Vagina (tissue), 2 donors: ENCODE results near the gene NOSTRIN. TPM values are rescaled to one million over a fixed set of nuclear protein-coding genes. Genes with fewer than 3 reads are reported as not detected.
A peak's percentile ranks its signal among the peaks of the same experiment; 100 is the strongest.

Experiments used
- DNase-seq, 2 donors: peaks; one replicate each; pipeline ENCODE4 v3.0.0-alpha.2; 2017; ENCODE audit errors: extremely low spot score in 2 of 2
- H3K27ac ChIP-seq: fragments of 200-600 bp; sonication (generic); one replicate; pipeline ENCODE4 v1.5.1; 2019
- H3K27me3 ChIP-seq: fragments of 200-600 bp; sonication (generic); one replicate; pipeline ENCODE4 v1.5.1; 2019
- H3K36me3 ChIP-seq, 2 donors: fragments of 200-600 bp; sonication (generic); one replicate each; pipeline ENCODE4 v1.5.1; 2017 to 2019
- H3K4me1 ChIP-seq: fragments of 200-600 bp; sonication (generic); one replicate; pipeline ENCODE4 v1.5.1; 2019
- H3K4me3 ChIP-seq, 2 donors: fragments of 200-600 bp; sonication (generic); 1 replicate in 1 of 2; 2 replicates in 1 of 2; pipeline ENCODE4 v1.5.1; 2016 to 2019
- H3K9me3 ChIP-seq: fragments of 200-600 bp; sonication (generic); one replicate; pipeline ENCODE4 v1.5.1; 2019
- CTCF ChIP-seq, 3 experiments: fragments of 450-650 bp in 2 of 3; fragments of 200-600 bp in 1 of 3; sonication (generic) in 1 of 3; IDR thresholded peaks; one replicate each; pipeline ENCODE4 v1.5.1; 2017 to 2019; ENCODE audit warnings: antibody characterized with exemption in 3 of 3, mild to moderate bottlenecking in 2 of 3, moderate library complexity in 2 of 3
- POLR2A ChIP-seq, 2 donors: fragments of 450-650 bp; IDR thresholded peaks; one replicate each; pipeline ENCODE4 v1.6.1; 2017; ENCODE audit warnings: antibody characterized with exemption in 2 of 2, mild to moderate bottlenecking in 2 of 2, moderate library complexity in 2 of 2
- POLR2AphosphoS5 ChIP-seq, 2 donors: sonication (generic); formaldehyde crosslinking; IDR thresholded peaks; one replicate each; pipeline ENCODE4 v1.9.0; 2017; ENCODE audit warnings: antibody characterized with exemption in 2 of 2, mild to moderate bottlenecking in 2 of 2, low read depth in 1 of 2; ENCODE audit not compliant: insufficient read depth in 1 of 2
- intact Hi-C: fragments of 100-400 bp; cut with DNase I; formaldehyde crosslinking; loops from one replicate; pipeline ENCODE4 v1.15.1; 2023
- total RNA-seq: library from RNA; depleted of rRNA; stranded (reverse); fragments of >200 nt; gene quantifications from one replicate; pipeline ENCODE4 v1.2.3, GENCODE V29; 2016

The NOSTRIN gene
- total RNA-seq = 30.0 TPM

DNA sequence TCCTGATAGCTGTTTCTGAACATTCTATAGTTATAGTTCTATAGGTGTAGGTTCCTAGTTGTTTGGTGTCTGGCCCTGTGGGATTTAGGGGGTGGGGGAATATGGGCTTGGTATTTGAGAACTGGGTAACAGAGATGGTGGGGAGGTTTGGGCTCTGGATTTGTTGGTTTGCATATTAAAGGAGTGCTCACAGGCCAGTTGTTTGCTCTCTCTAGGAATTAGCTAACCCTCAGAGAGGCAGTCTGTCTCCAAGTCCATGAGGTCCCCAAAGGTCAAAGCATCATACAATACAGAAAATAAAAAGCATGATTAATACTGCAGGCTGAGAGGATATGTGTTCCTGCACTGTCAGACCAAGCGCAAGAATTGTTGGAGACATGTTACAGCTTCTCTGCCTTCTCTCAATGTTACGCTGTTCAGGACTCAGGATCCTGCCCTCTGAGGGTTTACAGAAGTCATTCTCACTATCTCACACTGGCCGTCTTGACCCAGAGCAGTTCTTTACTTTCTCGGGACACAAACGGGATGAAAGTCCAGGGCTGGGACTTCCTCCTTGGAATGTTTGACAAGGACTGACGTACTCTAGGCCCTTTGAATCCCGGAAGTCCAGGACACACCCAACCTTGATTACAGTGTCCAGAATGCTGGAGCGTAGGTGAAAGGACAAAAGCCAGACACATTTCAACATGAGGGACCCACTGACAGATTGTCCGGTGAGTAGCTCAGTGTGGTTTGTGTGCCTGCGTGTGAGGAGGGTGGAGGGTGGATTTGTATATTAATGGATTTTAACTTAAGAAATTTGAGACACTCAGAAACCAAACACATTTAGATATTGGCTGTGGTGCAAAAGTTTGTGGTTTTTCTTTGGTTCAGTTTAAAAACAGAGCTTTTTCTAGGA is at the start of gene NOSTRIN:
Gene NOSTRIN (plus strand): TSS at position 677 of the 898 bp plus-strand sequence. CDS start 10 bp downstream, at position 687.
- no peaks in the 10 kb centered on the region for H3K36me3 ChIP-seq
- no peak for DNase-seq
- H3K4me1 ChIP-seq = peaks cover 16% of the 10 kb centered on the region
- no peaks in the 10 kb centered on the region for H3K9me3 ChIP-seq
- H3K27ac ChIP-seq = no peak within 1 kb of the TSS
- intact Hi-C loops = no loop called here
- TF ChIP-seq CTCF (IDR thresholded peaks at IDR 0.05) (no peak), POLR2AphosphoS5 (IDR thresholded peaks at IDR 0.05; ENCODE audit: insufficient read depth in 1 of 2, low read depth in 1 of 2) (peak in 1 of 2 donors; percentile 32)
- no peaks in the 10 kb centered on the region for H3K27me3 ChIP-seq
- peak within 1 kb of the TSS in 1 of 2 donors; percentile 20 for H3K4me3 ChIP-seq

- H3K36me3 ChIP-seq = no peaks in the 10 kb centered on the region
- no peaks in the 10 kb centered on the region for H3K4me1 ChIP-seq
- H3K4me3 ChIP-seq = no peak overlapping the region
- H3K9me3 ChIP-seq = no peaks in the 10 kb centered on the region
- TF ChIP-seq POLR2AphosphoS5 (IDR thresholded peaks at IDR 0.05; ENCODE audit: insufficient read depth in 1 of 2, low read depth in 1 of 2) (no peak), POLR2A (IDR thresholded peaks at IDR 0.05) (no peak), CTCF (IDR thresholded peaks at IDR 0.05) (no peak)
- DNase-seq = no peak
- H3K27me3 ChIP-seq = no peaks in the 10 kb centered on the region
- intact Hi-C loops = no loop called here
- no peak overlapping the region for H3K27ac ChIP-seq
Measured at GRCh38 chr2:168753765-168754329, 48.6 kb upstream of the NOSTRIN start.

GRCh38 chr2:168757223-168757622 is 45.2 kb upstream of the NOSTRIN start:
- H3K36me3 ChIP-seq = no peaks in the 10 kb centered on the region
- intact Hi-C loops = no loop called here
- H3K4me1 ChIP-seq = no peaks in the 10 kb centered on the region
- no peak overlapping the region for H3K4me3 ChIP-seq
- H3K27me3 ChIP-seq = no peaks in the 10 kb centered on the region
- DNase-seq = no peak
- no peak for TF ChIP-seq POLR2A (IDR thresholded peaks at IDR 0.05)
- no peak for TF ChIP-seq POLR2AphosphoS5 (IDR thresholded peaks at IDR 0.05; ENCODE audit: insufficient read depth in 1 of 2, low read depth in 1 of 2)
- TF ChIP-seq CTCF (IDR thresholded peaks at IDR 0.05) = no peak
- H3K27ac ChIP-seq = no peak overlapping the region
- H3K9me3 ChIP-seq = no peaks in the 10 kb centered on the region

DNA sequence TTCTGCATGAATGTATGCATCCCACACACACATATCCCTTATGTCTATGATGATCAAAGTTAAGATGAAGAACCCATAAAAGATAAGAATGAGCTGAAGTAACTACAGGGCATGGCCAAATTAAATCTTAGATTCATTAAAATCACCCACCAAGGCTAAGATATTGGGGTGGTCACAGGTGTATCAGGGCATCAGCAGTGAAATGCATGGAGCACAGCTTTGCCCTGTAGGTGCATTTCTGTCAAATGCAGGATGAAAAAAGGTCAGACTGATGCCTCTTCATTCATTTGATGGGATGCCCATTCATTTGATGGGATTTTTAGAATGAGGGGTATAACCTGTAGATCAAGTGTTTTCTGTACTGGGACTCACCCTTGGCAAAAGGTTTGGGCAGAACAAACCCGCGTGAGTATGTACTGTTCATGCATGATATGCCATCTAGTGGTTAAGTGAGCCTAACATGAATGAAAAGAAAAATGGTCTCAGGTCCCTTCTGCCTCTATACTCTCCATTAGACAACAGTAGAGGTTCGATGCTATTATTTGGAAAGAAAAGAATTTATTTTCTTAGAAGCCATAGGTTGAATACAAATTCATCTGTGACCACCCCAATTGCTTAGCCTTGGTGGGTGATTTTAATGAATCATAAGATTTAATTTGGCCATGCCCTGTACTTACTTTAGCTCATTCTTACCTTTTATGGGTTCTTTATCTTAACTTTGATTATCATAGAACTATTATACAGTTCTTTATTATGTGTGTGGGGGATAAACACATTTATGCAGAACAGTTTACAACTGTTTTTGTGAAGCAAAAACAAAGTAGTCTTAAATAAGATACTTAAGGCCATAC is 43.2 kb upstream of the NOSTRIN start:
- Histone ChIP-seq H3K9me3 (no peaks in the 10 kb centered on the region), H3K27me3 (no peaks in the 10 kb centered on the region), H3K4me1 (no peaks in the 10 kb centered on the region), H3K36me3 (no peaks in the 10 kb centered on the region), H3K4me3 (no peak overlapping the region), H3K27ac (no peak overlapping the region)
- TF ChIP-seq CTCF (IDR thresholded peaks at IDR 0.05) = peak in 2 of 3 experiments; percentile 41 to 52
- TF ChIP-seq POLR2A (IDR thresholded peaks at IDR 0.05) = no peak
- intact Hi-C loops = loop anchor here (2.0 kb wide), 1 partner anchor 414 kb away; no protein-coding TSS in a partner anchor
- DNase-seq = no peak
